ENCODE results near the gene TMC2. TPM values are rescaled to one million over a fixed set of nuclear protein-coding genes. Genes with fewer than 3 reads are reported as not detected.
"Not testable (repeated sequence)": the region's sequence is repeated elsewhere in the genome, so short reads cannot be mapped to it uniquely, and the experiment has no call there.

TMC2 gene
- total RNA-seq, 1 donor from 2014 or later = 0.22 TPM

- intact Hi-C loops (cut with DNase I) = loop anchor here (10.0 kb wide), 1 partner anchor 130 kb away; no protein-coding TSS in a partner anchor
- DNase-seq (ENCODE audit: low spot score) (no peak), ATAC-seq (no peak)
Observed at GRCh38 chr20:2654384-2654822, 118.0 kb downstream of the TMC2 start.

GRCh38 chr20:2654831-2655230 lies 118.5 kb downstream of the TMC2 start:
- DNase-seq (ENCODE audit: low spot score) = no peak
- intact Hi-C loops (cut with DNase I) = loop anchor here (10.0 kb wide), 1 partner anchor 130 kb away; no protein-coding TSS in a partner anchor
- ATAC-seq = no peak

- DNase-seq (ENCODE audit: low spot score) (no peak), ATAC-seq (no peak)
- intact Hi-C loops (cut with DNase I) = loop anchor here (10.0 kb wide), 1 partner anchor 131 kb away; no protein-coding TSS in a partner anchor
Observed at GRCh38 chr20:2655331-2656116, 119.2 kb downstream of the TMC2 start.

GRCh38 chr20:2656471-2657117 lies 120.2 kb downstream of the TMC2 start:
- DNase-seq (ENCODE audit: low spot score) = no peak
- no peak for ATAC-seq
- intact Hi-C loops (cut with DNase I) = loop anchor here (10.0 kb wide), 1 partner anchor 132 kb away; no protein-coding TSS in a partner anchor

- DNase-seq (ENCODE audit: low spot score) (no peak), ATAC-seq (no peak)
- intact Hi-C loops (cut with DNase I) = loop anchor here (10.0 kb wide), 1 partner anchor 132 kb away; no protein-coding TSS in a partner anchor
Observed at GRCh38 chr20:2657241-2657640, 120.9 kb downstream of the TMC2 start.

- intact Hi-C loops (cut with DNase I) = loop anchor here (10.0 kb wide), 1 partner anchor 133 kb away; no protein-coding TSS in a partner anchor
- no peak for ATAC-seq
- DNase-seq (ENCODE audit: low spot score) = no peak
Observed at GRCh38 chr20:2657674-2658073, 121.3 kb downstream of the TMC2 start.

- DNase-seq (ENCODE audit: low spot score) = no peak
- intact Hi-C loops (cut with DNase I) = loop anchor here (10.0 kb wide), 1 partner anchor 134 kb away; no protein-coding TSS in a partner anchor
- ATAC-seq = no peak
Observed at GRCh38 chr20:2658414-2659354, 122.3 kb downstream of the TMC2 start.

GRCh38 chr20:2659547-2659946 lies 123.2 kb downstream of the TMC2 start:
- DNase-seq (ENCODE audit: low spot score) (no peak), ATAC-seq (no peak)
- intact Hi-C loops (cut with DNase I) = loop anchor here (10.0 kb wide), 1 partner anchor 135 kb away; no protein-coding TSS in a partner anchor

- DNase-seq (ENCODE audit: low spot score) (no peak), ATAC-seq (no peak)
- intact Hi-C loops (cut with DNase I) = no loop called here
Observed at GRCh38 chr20:2663364-2663886, 127.1 kb downstream of the TMC2 start.

- intact Hi-C loops (cut with DNase I) = no loop called here
- ATAC-seq = peak; percentile 99
- peak; percentile 95 for DNase-seq (ENCODE audit: low spot score)
Observed at GRCh38 chr20:2663887-2664719, 127.7 kb downstream of the TMC2 start, which contains the start of gene IDH3B. Gene IDH3B (minus strand): TSS chr20:2664216. CDS start chr20:2664188, 28 bp downstream.

GRCh38 chr20:2671977-2672376 lies 135.6 kb downstream of the TMC2 start:
- intact Hi-C loops (cut with DNase I) = no loop called here
- no peak for ATAC-seq
- DNase-seq (ENCODE audit: low spot score) = peak; percentile 26

GRCh38 chr20:2672446-2672845 lies 136.1 kb downstream of the TMC2 start:
- ATAC-seq (no peak), DNase-seq (ENCODE audit: low spot score) (no peak)
- intact Hi-C loops (cut with DNase I) = no loop called here

- peak; percentile 39 for DNase-seq (ENCODE audit: low spot score)
- ATAC-seq = no peak
- intact Hi-C loops (cut with DNase I) = no loop called here
Observed at GRCh38 chr20:2673453-2673852, 137.1 kb downstream of the TMC2 start.

GRCh38 chr20:2680046-2680445 lies 143.7 kb downstream of the TMC2 start:
- intact Hi-C loops (cut with DNase I) = no loop called here
- DNase-seq (ENCODE audit: low spot score) = no peak
- ATAC-seq = no peak

GRCh38 chr20:2682040-2682439 lies 145.7 kb downstream of the TMC2 start:
- ATAC-seq; intact Hi-C loops (cut with DNase I); DNase-seq (ENCODE audit: low spot score): not testable (repeated sequence)

- DNase-seq (ENCODE audit: low spot score); intact Hi-C loops (cut with DNase I); ATAC-seq: not testable (repeated sequence)
Observed at GRCh38 chr20:2684817-2685216, 148.4 kb downstream of the TMC2 start.

- DNase-seq (ENCODE audit: low spot score) = no peak
- no peak for ATAC-seq
Observed at GRCh38 chr20:2687514-2687913, 151.1 kb downstream of the TMC2 start.

More at GRCh38 chr20:2687514-2687913, 151.1 kb downstream of the TMC2 start:
- intact Hi-C loops (cut with DNase I) = no loop called here
